A673 (cell line): ENCODE results near the gene PHF21A.

ENCODE experiments used
- CTCF ChIP-seq: fragments of 300-800, 200-600 bp; sonication (generic); conservative IDR thresholded peaks from 2 replicates; pipeline ENCODE4 v1.5.1; 2017; ENCODE audit warnings: low read depth, mild to moderate bottlenecking, antibody characterized with exemption, low read length, moderate library complexity, mixed read lengths
- EZH2 ChIP-seq: fragments of 200-600 bp; sonication (generic); IDR thresholded peaks from 2 replicates; pipeline ENCODE4 v1.6.1; 2017; ENCODE audit warnings: borderline replicate concordance, low read depth, mild to moderate bottlenecking, mixed read lengths, antibody characterized with exemption, low read length; ENCODE audit not compliant: poor library complexity, severe bottlenecking

GRCh38 chr11:45985212-45985611, 136.0 kb downstream of the PHF21A start:
- TF ChIP-seq EZH2 (no peak), CTCF (no peak)
